HG03095 (cell line): Measurements from ENCODE around the gene CTDP1.
"Not testable (repeated sequence)": the region's sequence is repeated elsewhere in the genome, so short reads cannot be mapped to it uniquely, and the experiment has no call there.

Experiments
- ATAC-seq: cut with Tn5 transposase; IDR thresholded peaks from one replicate; pipeline ENCODE4 v1.9.1; 2021; ENCODE audit warnings: moderate library complexity; ENCODE audit not compliant: unreplicated experiment

Gene CTDP1

DNA sequence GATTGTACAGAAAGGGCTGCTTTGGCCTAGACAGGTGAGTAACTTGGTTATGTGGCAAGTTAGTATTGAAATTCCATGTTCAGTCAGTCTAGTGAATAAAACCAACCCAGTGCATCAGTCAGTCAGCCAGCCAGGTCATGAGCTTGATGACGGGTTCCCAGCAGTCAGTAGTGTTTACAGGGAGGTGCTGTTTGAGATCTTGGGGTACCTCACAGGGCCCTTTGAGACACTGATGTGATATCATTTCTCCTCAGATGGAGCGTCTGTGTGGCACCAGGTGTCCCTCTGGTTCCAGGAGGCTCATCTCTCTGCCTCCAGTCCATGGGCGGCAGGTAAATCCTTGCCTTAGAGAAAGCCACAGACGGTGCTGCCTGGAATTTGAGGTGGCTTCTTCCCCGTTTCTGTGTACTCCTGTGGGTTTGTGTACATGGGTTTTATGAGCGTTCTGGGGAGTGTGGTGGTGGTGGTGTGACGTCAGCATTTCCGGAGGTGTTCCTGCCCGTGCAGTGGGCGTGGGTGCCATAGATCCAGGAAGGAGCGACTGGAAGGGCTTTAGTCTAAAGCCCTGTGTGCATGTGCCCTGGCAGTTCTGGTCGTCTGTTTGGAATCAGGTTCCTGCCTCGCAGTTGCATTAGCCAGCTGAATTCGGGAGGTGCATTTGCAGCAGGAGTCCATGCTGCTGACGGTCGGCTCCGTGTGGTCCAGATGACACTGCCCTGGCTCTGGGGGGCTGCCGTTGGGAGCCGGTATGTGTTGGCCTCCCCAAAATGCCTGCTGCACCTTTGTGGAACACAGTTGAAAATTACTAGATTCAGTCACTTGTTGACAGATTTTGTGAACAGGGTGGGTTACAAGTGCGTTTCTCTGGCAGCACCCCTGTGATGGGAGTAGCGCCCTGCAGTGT, 2.1 kb downstream of the CTDP1 start:
- no peak for ATAC-seq

DNA sequence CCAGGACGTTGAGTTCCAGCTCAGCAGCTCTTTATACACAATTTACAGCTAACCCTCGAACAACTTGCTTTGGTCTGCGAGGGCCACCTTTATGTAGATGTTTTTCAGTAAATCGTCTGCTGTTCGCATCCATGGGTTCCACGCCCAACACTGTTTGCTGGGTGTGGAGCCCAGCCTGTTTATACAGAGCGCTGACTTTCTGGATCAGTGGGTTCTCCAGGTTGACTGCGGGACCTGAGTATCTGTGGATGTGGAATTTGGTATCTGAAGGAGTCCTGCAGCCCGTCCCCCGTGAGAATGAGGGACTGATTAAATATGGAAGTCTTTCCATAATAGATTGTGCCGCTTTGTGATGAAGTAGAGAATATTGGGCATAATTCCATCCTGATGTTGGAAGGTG, 2.9 kb downstream of the CTDP1 start:
- no peak for ATAC-seq

DNA sequence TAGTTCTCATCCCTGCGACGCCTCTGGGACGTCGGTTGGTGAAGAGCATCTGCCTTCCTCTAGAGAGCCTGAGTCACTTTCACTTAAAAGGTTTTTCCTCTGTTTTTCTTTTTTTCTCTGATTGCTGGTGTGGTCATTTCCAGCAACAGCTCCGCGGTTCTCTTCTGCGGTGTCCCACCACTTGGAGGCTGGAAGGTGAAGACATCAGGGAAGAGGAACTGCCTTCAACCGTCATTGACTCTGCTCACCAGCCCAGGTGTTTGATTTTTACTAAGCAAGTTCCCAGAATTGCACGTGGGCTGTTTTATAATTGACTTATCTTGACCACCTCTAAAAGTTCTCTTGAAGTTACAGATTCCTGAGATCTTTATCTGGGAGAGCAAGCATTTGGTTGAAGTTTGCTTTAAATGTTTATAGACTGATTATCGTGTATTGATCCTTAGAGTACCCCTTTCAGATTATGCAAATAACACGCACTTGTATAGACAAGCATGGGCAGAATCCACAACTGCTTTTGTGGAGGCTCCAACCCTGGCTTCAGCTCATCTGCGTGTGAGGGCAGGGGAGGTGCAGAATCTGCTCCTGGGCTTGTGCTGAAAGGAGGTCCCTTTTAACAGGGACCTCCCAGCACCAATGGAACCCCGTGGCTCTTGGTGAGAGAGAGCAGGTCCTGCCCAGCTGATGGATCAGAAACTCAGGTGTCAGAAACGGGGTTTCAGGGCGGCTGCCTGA, 3.5 kb downstream of the CTDP1 start:
- no peak for ATAC-seq

DNA sequence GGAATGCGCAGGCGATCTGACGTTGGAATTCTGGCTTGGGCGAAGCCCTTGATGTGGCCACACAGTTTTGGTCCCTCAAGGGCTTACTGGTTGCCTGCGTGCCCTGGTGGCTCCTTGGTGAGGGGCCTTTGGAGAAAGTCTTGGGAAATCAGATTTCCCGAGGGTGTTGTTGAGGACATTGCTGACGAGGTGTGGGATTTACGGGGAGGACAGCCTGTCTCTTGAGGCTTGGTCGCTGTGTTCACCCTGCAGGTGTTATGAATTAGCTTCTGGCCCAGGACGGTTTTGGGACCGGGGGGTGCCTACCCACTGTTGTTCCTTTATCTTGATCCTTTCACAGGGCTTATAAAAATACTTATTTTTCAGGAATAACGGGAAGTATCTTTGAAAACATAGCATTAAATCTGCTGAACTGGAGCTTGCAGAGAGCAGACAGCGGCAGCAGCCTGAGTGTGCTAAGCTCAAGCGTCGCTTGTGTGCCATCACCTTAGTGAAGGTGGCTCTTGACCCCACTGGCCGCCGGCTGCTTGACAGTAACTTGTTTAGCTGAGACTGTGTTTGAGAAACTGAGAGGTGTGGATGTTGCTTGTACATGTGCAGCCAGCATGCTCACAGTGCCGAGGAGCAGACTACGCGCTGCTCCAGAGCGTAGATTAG, 4.2 kb downstream of the CTDP1 start:
- no peak for ATAC-seq

DNA sequence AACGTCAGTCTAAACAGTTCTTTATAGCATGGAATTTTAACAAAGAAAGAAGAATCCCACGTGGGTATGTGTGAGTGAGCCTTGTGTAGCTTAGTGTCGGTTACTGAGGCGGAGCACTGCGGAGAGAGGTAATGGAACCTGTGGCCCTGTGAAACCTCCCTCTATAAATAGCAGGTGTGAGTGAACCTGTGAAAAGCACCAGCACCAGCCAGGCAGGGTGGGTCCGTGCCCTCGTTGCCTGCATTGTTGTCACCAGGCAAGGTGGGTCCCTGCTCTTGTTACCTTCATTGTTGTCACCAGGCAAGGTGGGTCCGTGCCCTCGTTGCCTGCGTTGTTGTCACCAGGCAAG, 4.7 kb downstream of the CTDP1 start:
- no peak for ATAC-seq

DNA sequence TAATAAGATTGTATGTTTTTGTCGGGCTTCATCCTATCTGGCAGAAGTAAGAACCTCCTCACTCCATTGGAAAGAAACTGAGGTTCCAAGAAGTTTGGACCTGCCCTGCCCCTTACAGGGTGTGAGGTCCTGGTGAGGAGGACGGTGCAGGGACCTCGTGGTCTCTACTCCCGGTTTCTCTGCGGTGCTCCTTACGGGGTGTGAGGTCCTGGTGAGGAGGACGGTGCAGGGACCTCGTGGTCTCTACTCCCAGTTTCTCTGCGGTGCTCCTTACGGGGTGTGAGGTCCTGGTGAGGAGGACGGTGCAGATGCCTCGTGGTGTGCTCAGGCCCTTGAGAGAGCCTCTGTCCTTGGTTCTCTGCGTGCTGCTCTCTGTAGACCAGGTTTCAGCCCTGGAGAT, 5.2 kb downstream of the CTDP1 start:
- no peak for ATAC-seq

DNA sequence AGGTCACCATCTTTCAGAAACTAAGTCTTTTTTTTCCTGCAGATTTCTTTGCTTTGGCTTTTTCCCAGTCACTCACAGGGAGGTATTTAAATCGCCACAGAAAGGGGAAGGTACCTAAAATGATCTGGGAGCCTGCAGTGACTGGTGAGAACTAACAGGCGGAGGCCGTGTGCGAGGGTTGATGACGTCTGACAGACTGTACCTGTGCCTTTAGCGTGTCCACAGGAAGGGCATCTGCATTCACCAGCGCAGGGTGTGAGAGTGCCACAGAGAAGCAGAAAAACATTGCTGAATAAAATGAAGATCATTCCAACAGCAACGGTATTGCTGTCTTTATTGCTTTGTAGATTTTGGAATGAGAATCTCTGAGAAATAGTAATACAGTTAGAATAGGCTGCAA, 5.7 kb downstream of the CTDP1 start:
- ATAC-seq = no peak

DNA sequence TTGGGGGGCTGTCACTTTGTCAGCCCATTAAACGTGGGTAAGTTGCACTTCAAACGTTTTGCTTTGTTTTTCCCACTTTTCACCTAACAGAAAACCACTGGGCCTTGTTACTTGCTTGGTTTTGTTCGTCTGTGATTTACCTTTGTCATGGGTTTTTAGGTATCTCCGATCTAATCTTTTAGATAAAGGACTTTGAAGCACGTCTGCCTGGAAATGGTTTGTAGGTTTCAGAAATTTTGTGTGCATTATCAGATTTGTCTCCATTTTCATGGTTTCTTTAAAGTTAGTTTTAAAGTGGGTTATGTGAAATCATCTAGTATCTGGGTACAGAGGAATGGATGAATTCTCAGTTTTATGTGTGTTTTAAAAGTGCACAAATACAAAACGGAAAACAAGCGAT, 6.4 kb downstream of the CTDP1 start:
- ATAC-seq = no peak

DNA sequence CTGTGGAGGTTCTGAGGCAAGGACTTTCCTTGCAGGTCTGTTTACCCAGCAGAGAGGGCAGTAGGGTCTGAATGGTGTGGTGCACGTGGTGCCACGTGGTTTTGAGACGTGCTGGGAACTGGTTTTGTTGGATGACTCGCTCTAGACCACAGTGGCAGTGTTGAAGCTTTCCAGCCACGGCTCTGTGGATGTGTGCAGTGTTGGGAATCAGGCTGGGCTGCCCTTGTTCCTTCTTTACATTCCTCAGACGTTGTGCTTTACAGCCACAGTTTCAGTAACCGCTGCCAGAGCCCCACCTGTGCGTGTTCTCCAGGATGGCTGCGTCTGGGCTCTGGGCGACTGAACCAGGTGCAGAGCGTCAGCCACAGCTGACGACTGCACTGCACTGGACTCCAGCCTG, 8.2 kb downstream of the CTDP1 start:
- ATAC-seq = no peak

DNA sequence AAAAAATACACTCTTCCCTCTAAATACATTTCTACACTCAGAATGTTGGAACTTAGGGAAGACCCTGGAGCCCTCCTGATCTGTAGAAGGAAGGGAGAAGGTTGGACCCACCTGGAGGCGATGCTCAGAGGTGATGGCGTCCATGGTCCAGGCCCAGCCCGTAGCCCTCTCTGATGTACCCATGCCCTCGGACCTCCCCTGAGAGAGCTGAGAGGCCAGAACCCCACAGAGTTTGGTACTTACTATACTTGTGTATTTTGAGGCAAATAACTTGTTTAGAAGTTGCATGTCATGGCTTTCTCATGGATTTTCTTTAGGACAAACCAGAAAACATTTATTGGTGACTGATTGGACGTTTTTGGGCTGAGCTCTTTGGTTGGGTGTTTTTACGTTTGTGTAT, 10.5 kb downstream of the CTDP1 start:
- no peak for ATAC-seq

DNA sequence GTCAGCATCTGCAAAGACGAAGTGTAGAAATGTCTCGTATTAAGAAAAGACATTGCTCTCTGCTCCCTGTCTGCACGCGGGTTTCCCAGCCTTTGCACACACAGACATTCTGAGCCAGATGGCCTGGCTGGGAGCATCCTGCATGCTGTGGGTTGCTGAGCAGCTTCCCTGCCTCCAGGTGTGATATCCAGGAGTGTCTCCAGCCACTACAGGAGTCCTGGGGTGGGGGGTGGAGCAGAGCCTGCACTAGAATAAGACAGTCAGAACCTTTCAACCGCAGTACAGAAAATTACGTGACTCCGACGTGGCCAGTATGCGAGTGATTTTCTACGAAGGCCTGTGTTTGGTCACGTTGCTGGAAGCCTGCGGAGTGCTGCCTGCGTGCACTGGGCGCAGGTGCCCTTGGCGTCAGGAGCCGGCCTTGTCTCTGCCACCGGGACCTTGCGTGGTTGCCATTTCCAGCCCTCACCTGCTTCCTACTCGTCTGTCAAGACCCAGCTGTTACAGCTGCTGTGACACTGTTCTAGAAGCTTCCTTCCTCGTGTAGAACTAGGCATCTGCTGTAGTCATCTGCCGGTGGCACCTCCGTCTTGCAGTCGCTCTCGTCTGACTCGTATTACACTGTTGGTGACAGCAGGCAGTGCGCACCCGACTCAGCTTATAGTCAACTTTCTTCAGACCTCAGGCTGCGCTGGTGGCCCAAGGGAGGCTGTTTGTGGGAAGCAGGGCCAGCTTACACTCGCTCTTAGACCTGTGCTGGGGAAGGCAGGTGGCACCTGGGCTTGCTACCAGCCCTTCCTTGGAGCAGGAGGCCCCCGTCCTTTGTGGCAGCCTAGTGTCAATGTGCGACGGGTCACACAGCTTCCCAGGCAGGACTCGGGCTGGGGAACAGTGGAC, 11.2 kb downstream of the CTDP1 start:
- ATAC-seq = no peak

DNA sequence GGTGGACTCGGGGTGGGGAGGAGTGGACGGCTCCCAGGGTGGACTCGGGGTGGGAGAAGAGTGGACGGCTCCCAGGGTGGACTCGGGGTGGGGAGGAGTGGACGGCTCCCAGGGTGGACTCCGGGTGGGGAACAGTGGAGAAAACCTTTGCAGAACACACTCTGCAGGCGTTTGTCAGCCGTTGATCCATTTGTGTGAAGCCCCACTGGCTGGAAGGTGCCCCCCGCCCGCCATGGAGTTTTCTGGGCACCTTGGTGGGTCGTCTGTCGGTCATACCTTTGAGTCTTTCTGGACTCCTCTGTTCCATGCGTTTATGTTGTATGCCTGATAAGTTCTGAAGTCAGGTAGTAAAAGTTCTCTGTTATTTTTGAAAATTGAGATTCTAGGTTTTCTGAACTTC, 12.5 kb downstream of the CTDP1 start:
- ATAC-seq = no peak

DNA sequence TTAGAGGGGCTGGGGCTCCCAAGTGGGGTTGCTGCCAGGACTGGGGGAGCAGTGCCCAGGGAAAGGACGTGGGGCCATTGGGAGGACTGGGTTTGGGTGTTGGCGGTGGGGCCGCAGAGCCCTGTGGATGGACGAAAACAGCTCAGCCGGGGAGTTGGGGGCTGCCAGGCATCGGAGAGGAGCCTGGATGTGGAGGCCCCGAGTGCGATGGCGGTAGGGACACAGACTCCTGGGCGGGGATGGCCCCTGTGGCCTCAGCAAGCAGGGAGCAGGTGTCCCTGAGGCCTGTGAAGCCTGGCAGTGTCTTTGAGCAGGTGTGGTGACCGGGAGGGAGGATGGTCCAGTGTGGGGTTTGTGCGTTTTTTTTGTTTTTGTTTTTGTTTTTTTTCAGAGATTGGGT, 13.3 kb downstream of the CTDP1 start:
- ATAC-seq = no peak

DNA sequence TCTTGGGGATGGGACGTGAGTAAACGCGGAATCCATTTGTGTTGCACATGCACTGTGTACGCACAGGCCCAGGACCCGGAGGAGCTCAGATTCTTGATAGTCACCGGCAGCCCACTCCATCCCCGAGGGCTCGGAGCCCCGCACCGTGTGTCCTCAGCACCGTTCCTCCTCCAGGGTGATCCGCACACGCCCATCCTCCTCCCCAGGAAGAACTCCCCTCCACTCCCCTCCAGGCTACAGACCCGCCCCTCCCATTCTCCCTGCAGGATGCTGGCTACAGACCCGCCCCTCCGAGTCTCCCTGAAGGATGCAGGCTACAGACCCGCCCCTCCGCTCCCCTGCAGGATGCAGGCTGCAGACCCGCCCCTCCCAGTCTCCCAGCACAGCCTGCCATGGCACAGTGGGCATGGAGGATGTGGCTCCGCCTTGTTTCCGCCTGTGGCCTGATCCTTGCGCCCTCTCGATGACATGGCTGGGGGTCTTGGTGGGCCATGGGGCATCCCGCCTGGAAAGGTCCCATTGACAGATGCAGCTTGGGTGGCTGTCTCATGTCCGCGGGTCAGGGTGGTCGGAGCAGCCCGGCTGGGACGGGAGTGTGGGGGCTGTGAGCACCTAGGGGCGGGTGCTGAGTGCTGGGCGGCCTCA, 14.1 kb downstream of the CTDP1 start:
- ATAC-seq = no peak

DNA sequence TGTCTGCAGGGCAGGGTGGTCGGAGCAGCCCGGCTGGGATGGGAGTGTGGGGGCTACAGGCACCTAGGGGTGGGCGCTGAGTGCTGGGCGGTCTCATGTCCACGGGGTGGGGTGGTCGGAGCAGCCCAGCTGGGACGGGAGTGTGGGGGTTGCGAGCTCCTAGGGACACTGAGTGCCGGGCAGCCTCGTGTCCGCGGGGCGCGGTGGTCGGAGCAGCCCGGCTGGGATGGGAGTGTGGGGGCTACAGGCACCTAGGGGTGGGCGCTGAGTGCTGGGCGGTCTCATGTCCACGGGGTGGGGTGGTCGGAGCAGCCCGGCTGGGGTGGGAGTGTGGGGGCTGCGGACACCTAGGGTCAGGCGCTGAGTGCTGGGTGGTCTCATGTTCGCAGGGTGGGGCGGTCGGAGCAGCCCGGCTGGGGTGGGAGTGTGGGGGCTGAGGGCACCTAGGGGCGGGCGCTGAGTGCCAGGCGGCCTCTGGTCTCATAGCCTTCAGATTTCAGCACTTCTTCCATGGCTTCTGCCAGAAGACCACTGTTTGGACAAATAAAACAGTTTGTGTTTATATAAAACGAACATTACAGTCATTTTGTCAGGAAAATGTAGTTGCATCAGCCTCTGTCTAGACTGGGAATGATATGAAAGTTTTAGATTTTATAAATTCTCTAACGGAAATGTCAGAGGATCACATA, 14.7 kb downstream of the CTDP1 start:
- not testable (repeated sequence) for ATAC-seq

DNA sequence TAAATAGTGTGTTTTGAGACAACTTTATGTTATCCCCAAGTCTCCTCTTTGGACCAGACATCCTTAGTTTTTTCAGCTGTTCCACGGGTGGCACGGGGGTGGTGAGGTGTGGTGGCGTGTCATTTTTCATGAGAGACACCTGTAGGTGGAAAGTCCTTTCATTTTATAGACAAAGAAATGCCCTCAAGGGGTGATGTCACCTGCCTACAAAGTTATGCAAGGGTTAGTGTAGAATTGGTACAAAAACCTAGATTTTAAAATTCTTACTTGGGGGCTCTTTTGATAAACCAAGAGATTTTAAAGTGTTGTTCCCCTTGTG, 15.3 kb downstream of the CTDP1 start:
- no peak for ATAC-seq

DNA sequence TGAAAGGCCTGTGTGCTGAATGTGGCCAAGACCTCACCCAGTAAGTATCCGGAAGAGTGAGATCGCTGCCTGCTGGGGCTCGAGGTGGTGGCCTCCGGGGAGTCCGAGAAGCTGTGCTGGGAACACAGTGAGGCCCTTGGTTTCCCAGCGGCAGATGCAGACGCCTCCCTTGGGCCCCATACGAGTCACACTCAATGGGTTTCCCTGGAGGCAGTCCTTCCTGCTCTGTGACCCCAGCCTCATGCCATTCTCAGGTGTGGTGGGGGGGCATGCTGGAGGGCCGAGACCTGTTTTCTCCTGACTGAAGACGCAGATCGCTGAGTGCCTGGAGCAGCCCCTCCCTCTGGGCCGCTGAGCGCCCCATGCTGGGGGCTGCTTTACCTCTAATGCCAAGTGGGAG, 15.7 kb downstream of the CTDP1 start:
- ATAC-seq = no peak

DNA sequence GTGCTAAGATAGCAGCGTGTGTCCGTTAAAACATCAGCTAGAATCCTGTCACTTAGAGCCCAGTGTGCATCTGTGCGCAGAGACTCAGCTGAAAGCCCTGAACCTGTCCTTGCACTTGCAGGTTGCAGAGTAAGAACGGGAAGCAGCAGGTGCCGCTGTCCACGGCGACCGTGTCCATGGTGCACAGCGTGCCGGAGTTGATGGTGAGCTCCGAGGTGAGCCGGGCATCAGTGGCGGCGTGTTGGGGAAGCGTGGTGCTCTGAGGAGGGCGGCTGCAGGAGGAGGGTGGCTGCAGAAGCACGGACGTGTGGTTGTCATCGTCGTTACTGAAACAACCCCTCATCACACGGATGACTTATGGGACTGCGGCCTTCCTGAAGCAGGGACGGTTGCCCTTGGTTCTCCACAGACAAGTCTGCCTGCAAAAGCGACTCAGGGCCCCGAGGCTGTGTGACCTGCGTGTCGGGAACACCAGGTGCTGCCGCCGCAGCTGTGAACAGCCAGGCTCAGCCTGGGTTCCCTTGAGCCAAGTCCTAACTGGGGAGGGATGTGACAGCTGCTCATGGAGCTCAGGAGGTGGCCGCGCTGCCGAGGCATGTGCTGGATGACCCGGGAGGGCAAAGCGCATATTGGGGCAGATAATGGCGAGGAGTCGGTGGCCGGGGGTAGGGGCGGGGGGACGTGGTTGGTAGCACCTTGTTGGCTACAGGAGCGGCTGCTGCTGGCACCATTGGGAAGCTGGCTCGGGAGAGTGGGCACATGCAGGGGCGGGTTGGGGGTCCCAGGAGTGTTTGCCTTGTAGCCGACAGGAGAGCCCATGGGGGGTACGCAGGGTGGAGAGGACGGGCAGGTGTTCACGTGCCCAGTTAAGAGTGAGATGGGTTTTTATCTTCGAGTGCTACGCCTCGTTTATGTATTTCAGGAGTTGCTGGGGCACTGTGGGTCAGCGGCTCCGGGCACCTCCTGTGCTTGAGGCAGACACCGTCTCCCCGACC, 16.6 kb downstream of the CTDP1 start:
- no peak for ATAC-seq

DNA sequence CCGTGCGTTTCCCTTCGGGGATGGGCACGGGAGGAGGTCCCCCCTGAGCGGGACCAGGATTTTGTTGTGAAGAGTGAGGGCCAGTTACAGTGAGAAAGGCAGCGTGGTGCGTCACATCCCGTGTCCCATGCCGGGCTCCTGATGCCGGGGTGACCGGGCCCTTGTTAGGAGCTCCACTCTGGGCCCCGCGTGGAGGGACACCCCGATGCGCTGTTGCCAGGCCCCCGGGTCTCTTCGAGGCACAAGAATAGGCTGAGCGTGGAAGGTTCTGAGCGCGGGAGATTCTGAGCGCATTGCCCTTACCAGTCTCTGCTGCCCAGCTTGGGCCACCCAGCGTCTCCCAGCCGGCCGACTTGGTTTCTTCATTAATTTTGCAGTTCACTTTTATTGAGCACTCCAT, 17.6 kb downstream of the CTDP1 start:
- ATAC-seq = no peak
